Measurements from ENCODE around the gene E4F1.
"Not testable (repeated sequence)": the region's sequence is repeated elsewhere in the genome, so short reads cannot be mapped to it uniquely, and the experiment has no call there.

Gene E4F1

GRCh38 chr16:2232094-2232990, 9.0 kb downstream of the E4F1 start:
- DNase-seq = no peak

- DNase-seq = no peak
These were observed 9.8 kb downstream of the E4F1 start for GRCh38 chr16:2233046-2233775.

GRCh38 chr16:2233872-2234812, 10.8 kb downstream of the E4F1 start:
- no peak for DNase-seq

- no peak for DNase-seq
These were observed 11.4 kb downstream of the E4F1 start for GRCh38 chr16:2234813-2235170.

- DNase-seq = no peak
These were observed 11.9 kb downstream of the E4F1 start for GRCh38 chr16:2235234-2235651.

GRCh38 chr16:2235695-2236336, 12.4 kb downstream of the E4F1 start:
- DNase-seq = no peak

GRCh38 chr16:2236337-2237101, 13.1 kb downstream of the E4F1 start, which contains the start of gene DNASE1L2:
Gene DNASE1L2, plus strand, starts transcription at chr16:2236444. Its CDS starts 373 bp downstream, at chr16:2236817.
- DNase-seq = no peak

GRCh38 chr16:2237102-2237482, 13.7 kb downstream of the E4F1 start:
- DNase-seq = no peak

- DNase-seq = no peak
These were observed 14.2 kb downstream of the E4F1 start for GRCh38 chr16:2237493-2238149.

GRCh38 chr16:2238150-2238837, 14.9 kb downstream of the E4F1 start:
- no peak for DNase-seq

GRCh38 chr16:2238838-2239675, 15.7 kb downstream of the E4F1 start:
- no peak for DNase-seq

GRCh38 chr16:2240331-2240730, 16.9 kb downstream of the E4F1 start:
- DNase-seq = not testable (repeated sequence)

- no peak for DNase-seq
These were observed 19.2 kb downstream of the E4F1 start for GRCh38 chr16:2242598-2242997.

- no peak for DNase-seq
These were observed 19.7 kb downstream of the E4F1 start for GRCh38 chr16:2243031-2243528.

GRCh38 chr16:2243781-2244180, 20.4 kb downstream of the E4F1 start:
- DNase-seq = no peak

- DNase-seq = no peak
These were observed 20.9 kb downstream of the E4F1 start for GRCh38 chr16:2244301-2244700.

GRCh38 chr16:2244926-2245795, 21.8 kb downstream of the E4F1 start:
- no peak for DNase-seq

GRCh38 chr16:2246301-2246885, 23.0 kb downstream of the E4F1 start:
- no peak for DNase-seq
